CD4-positive, CD25-positive, alpha-beta regulatory T cell (primary cell): ENCODE data around the gene RABGAP1L. TPM values are rescaled to one million over a fixed set of nuclear protein-coding genes. Genes with fewer than 3 reads are reported as not detected.
"Not testable (repeated sequence)": the region's sequence is repeated elsewhere in the genome, so short reads cannot be mapped to it uniquely, and the experiment has no call there.

ENCODE experiments used
- ATAC-seq, 2 donors: fragments of 150-1000 bp; cut with Tn5 transposase; one replicate each; pipeline ENCODE4 v1.10.0; 2021; ENCODE audit warnings: low read depth in 2 of 2, moderate number of reproducible peaks in 2 of 2, moderate library complexity in 1 of 2
- DNase-seq, 3 donors: peaks; one replicate each; pipeline versions ENCODE4 v3.0.0 to v3.0.0-alpha.2; 2012 to 2022; ENCODE audit warnings: mixed read lengths in 1 of 3
- H3K27ac ChIP-seq: one replicate; pipeline ENCODE4 v1.7.0; 2013; ENCODE audit warnings: mild to moderate bottlenecking, low read length; ENCODE audit not compliant: insufficient read depth, poor library complexity, severe bottlenecking
- H3K27me3 ChIP-seq: one replicate; pipeline ENCODE4 v1.7.0; 2013; ENCODE audit warnings: low read length; ENCODE audit not compliant: control insufficient read depth, insufficient read depth
- H3K36me3 ChIP-seq: one replicate; pipeline ENCODE4 v1.7.0; 2013; ENCODE audit warnings: mild to moderate bottlenecking, low read length, moderate library complexity; ENCODE audit not compliant: control insufficient read depth, insufficient read depth
- H3K4me1 ChIP-seq: 2 replicates; pipeline ENCODE4 v1.7.0; 2013; ENCODE audit warnings: mild to moderate bottlenecking, low read length; ENCODE audit not compliant: insufficient read depth, control insufficient read depth, poor library complexity, severe bottlenecking
- H3K4me3 ChIP-seq: one replicate; pipeline ENCODE4 v1.7.0; 2013; ENCODE audit warnings: low read depth, mild to moderate bottlenecking, low read length, moderate library complexity
- H3K9me3 ChIP-seq, 2 experiments: 1 replicate in 1 of 2; 2 replicates in 1 of 2; pipeline ENCODE4 v1.7.0; 2013; ENCODE audit warnings: low read length in 2 of 2, mild to moderate bottlenecking in 1 of 2, moderate library complexity in 1 of 2; ENCODE audit not compliant: control insufficient read depth in 2 of 2
- H3K27ac Mint-ChIP-seq, 3 donors: one replicate each; pipeline ENCODE4 v1.8.0; 2020 to 2022; ENCODE audit warnings: mild to moderate bottlenecking in 3 of 3, mixed read lengths in 3 of 3, moderate library complexity in 2 of 3
- H3K27me3 Mint-ChIP-seq: one replicate; pipeline ENCODE4 v1.8.0; 2022; ENCODE audit warnings: mild to moderate bottlenecking, mixed read lengths
- H3K36me3 Mint-ChIP-seq: one replicate; pipeline ENCODE4 v1.8.0; 2020; ENCODE audit warnings: mixed read lengths
- H3K4me1 Mint-ChIP-seq, 4 donors: one replicate each; pipeline ENCODE4 v1.8.0; 2020 to 2022; ENCODE audit warnings: mixed read lengths in 4 of 4, mild to moderate bottlenecking in 1 of 4
- H3K4me3 Mint-ChIP-seq, 4 donors: one replicate each; pipeline ENCODE4 v1.8.0; 2020 to 2022; ENCODE audit warnings: mild to moderate bottlenecking in 4 of 4, mixed read lengths in 4 of 4, moderate library complexity in 3 of 4
- H3K9me3 Mint-ChIP-seq, 7 donors: one replicate each; pipeline ENCODE4 v1.8.0; 2020 to 2022; ENCODE audit warnings: mixed read lengths in 7 of 7, mild to moderate bottlenecking in 3 of 7, moderate library complexity in 2 of 7
- polyA plus RNA-seq, 4 donors: library from polyadenylated mRNA; unstranded; fragments of 300-500 nt; fragmentation: Illumina TruSeq; gene quantifications; one replicate each; pipeline ENCODE4 v1.2.3, GENCODE V29; 2021
- total RNA-seq: library from RNA; stranded (reverse); gene quantifications from one replicate; pipeline ENCODE4 v1.2.3, GENCODE V29; 2022

RABGAP1L gene
- total and polyA plus RNA-seq, 5 donors from 2014 or later = 69.7 to 118 (median 84.9) TPM

DNA sequence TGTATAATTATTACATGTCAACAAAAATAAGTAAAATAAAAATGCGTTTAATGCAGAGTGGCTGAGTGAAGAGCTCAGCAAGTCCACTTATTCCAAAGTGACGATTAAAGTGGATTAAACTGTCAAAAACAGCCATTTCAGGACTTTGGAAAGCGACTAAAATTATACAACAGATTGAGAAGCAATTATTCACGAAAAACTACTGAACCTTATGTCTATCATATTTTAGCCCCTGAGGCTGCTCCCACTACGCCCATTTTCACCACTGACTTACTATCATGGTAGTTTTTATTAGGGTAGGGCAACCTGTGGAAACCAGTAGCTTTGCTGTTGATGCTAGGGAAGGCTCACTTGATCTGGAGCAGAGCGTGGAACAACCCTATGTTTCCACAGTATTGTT, 174.1 kb downstream of the RABGAP1L start:
- Histone ChIP-seq H3K4me1 (no peaks in the 10 kb centered on the region), H3K4me3 (no peak overlapping the region), H3K27me3 (no peaks in the 10 kb centered on the region), H3K27ac (no peak overlapping the region), H3K36me3 (no peaks in the 10 kb centered on the region), H3K9me3 (no peaks in the 10 kb centered on the region)
- DNase-seq (no peak), ATAC-seq (no peak)
- Mint-ChIP-seq H3K4me1 (peaks cover 4 to 24% (median 8%) of the 10 kb centered on the region in 4 donors), H3K9me3 (peaks cover 0 to 2% (median 0%) of the 10 kb centered on the region in 7 donors), H3K36me3 (peaks cover 7% of the 10 kb centered on the region), H3K27me3 (no peaks in the 10 kb centered on the region), H3K4me3 (no peak overlapping the region), H3K27ac (peak overlapping the region in 1 of 3 donors; percentile 8)

GRCh38 chr1:174337000-174337681, 177.8 kb downstream of the RABGAP1L start:
- Mint-ChIP-seq H3K36me3 (peaks cover 11% of the 10 kb centered on the region), H3K27ac (peak overlapping the region in 1 of 3 donors; percentile 57), H3K9me3 (peaks cover 0 to 5% (median 0%) of the 10 kb centered on the region in 7 donors), H3K4me3 (no peak overlapping the region), H3K27me3 (no peaks in the 10 kb centered on the region), H3K4me1 (peaks cover 5 to 28% (median 9%) of the 10 kb centered on the region in 4 donors)
- Histone ChIP-seq H3K4me3 (no peak overlapping the region), H3K27ac (no peak overlapping the region), H3K4me1 (no peaks in the 10 kb centered on the region), H3K27me3 (no peaks in the 10 kb centered on the region), H3K9me3 (no peaks in the 10 kb centered on the region), H3K36me3 (no peaks in the 10 kb centered on the region)
- ATAC-seq (no peak), DNase-seq (no peak)

GRCh38 chr1:174340404-174340803, 181.1 kb downstream of the RABGAP1L start:
- H3K4me3 ChIP-seq, H3K4me3 Mint-ChIP-seq, H3K36me3 Mint-ChIP-seq, ATAC-seq, H3K4me1 ChIP-seq, H3K27me3 ChIP-seq, H3K27ac Mint-ChIP-seq, H3K9me3 Mint-ChIP-seq, DNase-seq, H3K36me3 ChIP-seq, H3K27ac ChIP-seq, H3K27me3 Mint-ChIP-seq, H3K9me3 ChIP-seq: not testable (repeated sequence)
- H3K4me1 Mint-ChIP-seq = peaks cover 10 to 18% (median 15%) of the 10 kb centered on the region in 4 donors

DNA sequence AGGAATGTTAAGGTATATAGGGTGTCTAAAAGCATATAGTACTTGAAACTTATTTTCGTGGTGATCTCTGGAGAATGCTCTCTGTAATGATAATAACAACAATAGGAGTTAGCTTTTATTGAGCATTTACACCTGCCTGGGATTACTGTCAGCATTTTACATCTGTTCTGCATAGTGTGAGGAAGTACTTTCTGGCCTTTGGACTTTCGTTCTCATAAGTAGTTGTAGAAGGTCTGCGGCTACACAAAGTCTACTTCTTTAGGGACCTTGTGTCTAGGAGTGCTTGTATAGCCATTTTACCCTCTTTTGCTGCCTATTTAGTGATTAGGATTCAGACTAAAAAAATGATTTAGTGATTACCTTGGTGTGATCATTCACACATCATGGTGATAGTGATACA, 184.8 kb downstream of the RABGAP1L start:
- H3K9me3 ChIP-seq = no peaks in the 10 kb centered on the region
- no peaks in the 10 kb centered on the region for H3K27me3 ChIP-seq
- H3K27ac ChIP-seq = no peak overlapping the region
- H3K36me3 Mint-ChIP-seq = peaks cover 16% of the 10 kb centered on the region
- peaks cover 0 to 11% (median 5%) of the 10 kb centered on the region in 7 donors for H3K9me3 Mint-ChIP-seq
- peaks cover 6 to 27% (median 20%) of the 10 kb centered on the region in 4 donors for H3K4me1 Mint-ChIP-seq
- no peaks in the 10 kb centered on the region for H3K27me3 Mint-ChIP-seq
- H3K27ac Mint-ChIP-seq = peak overlapping the region in 1 of 3 donors; percentile 7
- no peaks in the 10 kb centered on the region for H3K4me1 ChIP-seq
- no peaks in the 10 kb centered on the region for H3K36me3 ChIP-seq
- no peak overlapping the region for H3K4me3 ChIP-seq
- DNase-seq (no peak), ATAC-seq (no peak)
- no peak overlapping the region for H3K4me3 Mint-ChIP-seq

GRCh38 chr1:174352117-174352516, 192.8 kb downstream of the RABGAP1L start:
- no peaks in the 10 kb centered on the region for H3K27me3 Mint-ChIP-seq
- Histone ChIP-seq H3K4me3 (no peak overlapping the region), H3K4me1 (no peaks in the 10 kb centered on the region), H3K36me3 (no peaks in the 10 kb centered on the region), H3K27me3 (no peaks in the 10 kb centered on the region), H3K27ac (no peak overlapping the region), H3K9me3 (no peaks in the 10 kb centered on the region)
- ATAC-seq (no peak), DNase-seq (no peak)
- no peak overlapping the region for H3K4me3 Mint-ChIP-seq
- no peak overlapping the region for H3K27ac Mint-ChIP-seq
- peaks cover 14% of the 10 kb centered on the region for H3K36me3 Mint-ChIP-seq
- peaks cover 2 to 16% (median 9%) of the 10 kb centered on the region in 4 donors for H3K4me1 Mint-ChIP-seq
- H3K9me3 Mint-ChIP-seq = peaks cover 0 to 6% (median 3%) of the 10 kb centered on the region in 7 donors

- no peak overlapping the region for H3K4me3 ChIP-seq
- DNase-seq (no peak), ATAC-seq (no peak)
- H3K27ac Mint-ChIP-seq = peak overlapping the region in 1 of 3 donors; percentile 71
- no peaks in the 10 kb centered on the region for H3K9me3 ChIP-seq
- H3K4me1 Mint-ChIP-seq = peaks cover 0 to 16% (median 8%) of the 10 kb centered on the region in 4 donors
- H3K4me3 Mint-ChIP-seq = no peak overlapping the region
- no peaks in the 10 kb centered on the region for H3K27me3 Mint-ChIP-seq
- no peak overlapping the region for H3K27ac ChIP-seq
- H3K27me3 ChIP-seq = no peaks in the 10 kb centered on the region
- H3K4me1 ChIP-seq = no peaks in the 10 kb centered on the region
- peaks cover 1% of the 10 kb centered on the region for H3K36me3 ChIP-seq
- peaks cover 0 to 6% (median 1%) of the 10 kb centered on the region in 7 donors for H3K9me3 Mint-ChIP-seq
- H3K36me3 Mint-ChIP-seq = peaks cover 14% of the 10 kb centered on the region
Observed at GRCh38 chr1:174352883-174353608, 193.7 kb downstream of the RABGAP1L start.

- Histone ChIP-seq H3K36me3 (peaks cover 4% of the 10 kb centered on the region), H3K4me1 (no peaks in the 10 kb centered on the region), H3K9me3 (no peaks in the 10 kb centered on the region), H3K4me3 (no peak overlapping the region), H3K27me3 (no peaks in the 10 kb centered on the region), H3K27ac (no peak overlapping the region)
- H3K4me3 Mint-ChIP-seq = no peak overlapping the region
- peaks cover 7% of the 10 kb centered on the region for H3K36me3 Mint-ChIP-seq
- no peak overlapping the region for H3K27ac Mint-ChIP-seq
- no peak for DNase-seq
- peaks cover 0 to 4% (median 0%) of the 10 kb centered on the region in 7 donors for H3K9me3 Mint-ChIP-seq
- no peak for ATAC-seq
- H3K27me3 Mint-ChIP-seq = no peaks in the 10 kb centered on the region
- peaks cover 6 to 24% (median 19%) of the 10 kb centered on the region in 4 donors for H3K4me1 Mint-ChIP-seq
Observed at GRCh38 chr1:174358344-174358743, 199.0 kb downstream of the RABGAP1L start.
